SK-N-SH (cell line): ENCODE results near the gene DCD. TPM values are rescaled to one million over a fixed set of nuclear protein-coding genes. Genes with fewer than 3 reads are reported as not detected.

ENCODE experiments used
- CTCF ChIA-PET: fragments of 300-600, 350-600 bp; formaldehyde crosslinking; extraction: SDS; loops from one replicate; lab custom pipeline; 2021; lab: Yijun Ruan, JAX
- POLR2A ChIA-PET: fragments of 350-600 bp; sonication (Branson Sonifier 250); formaldehyde crosslinking; extraction: SDS; loops from one replicate; lab custom pipeline; 2020; ENCODE audit warnings: antibody characterized with exemption, inconsistent platforms; lab: Yijun Ruan, JAX
- DNase-seq: peaks from one replicate; pipeline ENCODE4 v3.0.0; 2012
- H2AFZ ChIP-seq: fragments of 200-600 bp; sonication (generic); 2 replicates; pipeline ENCODE4 v1.8.1; 2016; ENCODE audit warnings: antibody characterized with exemption, mild to moderate bottlenecking, low read depth
- H3F3A ChIP-seq: fragments of 200-600 bp; sonication (generic); replicated peaks from 2 replicates; pipeline ENCODE3; 2016; ENCODE audit warnings: antibody characterized with exemption, mild to moderate bottlenecking; ENCODE audit not compliant: insufficient read depth
- H3K27ac ChIP-seq, 2 experiments: fragments of 200-500 bp in 1 of 2; fragments of 200-600 bp in 1 of 2; sonication (Bioruptor generic) in 1 of 2; sonication (generic), shearing (Covaris generic) in 1 of 2; 2 replicates each; pipeline versions ENCODE4 v1.5.1 to v1.6.1; 2014 to 2016; ENCODE audit warnings: low read depth in 2 of 2, inconsistent platforms in 1 of 2, low read length in 1 of 2, mild to moderate bottlenecking in 1 of 2, mixed read lengths in 1 of 2
- H3K27me3 ChIP-seq: fragments of 200-600 bp; sonication (generic), shearing (Covaris generic); 2 replicates; pipeline ENCODE4 v1.6.1; 2016; ENCODE audit warnings: mixed run types; ENCODE audit not compliant: insufficient read depth
- H3K36me3 ChIP-seq, 2 experiments: fragments of 200-500 bp in 1 of 2; fragments of 200-600 bp in 1 of 2; sonication (Bioruptor generic) in 1 of 2; sonication (generic) in 1 of 2; replicated peaks in 1 of 2; 2 replicates each; pipeline versions ENCODE3 to v1.5.1; 2014 to 2016; ENCODE audit warnings: low read length in 1 of 2, mild to moderate bottlenecking in 1 of 2; ENCODE audit not compliant: insufficient read depth in 2 of 2, control insufficient read depth in 1 of 2
- H3K4me1 ChIP-seq, 2 experiments: fragments of 200-500 bp in 1 of 2; fragments of 200-600 bp in 1 of 2; sonication (Bioruptor generic) in 1 of 2; sonication (generic), shearing (Covaris generic) in 1 of 2; 2 replicates each; pipeline versions ENCODE4 v1.5.1 to v1.6.1; 2014 to 2016; ENCODE audit warnings: low read depth in 1 of 2, low read length in 1 of 2, mixed run types in 1 of 2; ENCODE audit not compliant: insufficient read depth in 2 of 2, control insufficient read depth in 1 of 2
- H3K4me2 ChIP-seq: fragments of 200-600 bp; sonication (generic), shearing (Covaris generic); 2 replicates; pipeline ENCODE4 v1.6.1; 2017; ENCODE audit warnings: mixed run types
- H3K4me3 ChIP-seq, 2 experiments: fragments of 200-500 bp in 1 of 2; fragments of 200-600 bp in 1 of 2; sonication (Bioruptor generic) in 1 of 2; sonication (generic), shearing (Covaris generic) in 1 of 2; 2 replicates each; pipeline versions ENCODE4 v1.5.1 to v1.8.1; 2014 to 2016; ENCODE audit warnings: low read depth in 2 of 2, inconsistent platforms in 1 of 2, low read length in 1 of 2, mild to moderate bottlenecking in 1 of 2, mixed read lengths in 1 of 2, moderate library complexity in 1 of 2
- H3K79me2 ChIP-seq: fragments of 200-600 bp; sonication (generic); 2 replicates; pipeline ENCODE4 v1.8.1; 2017; ENCODE audit warnings: mild to moderate bottlenecking; ENCODE audit not compliant: insufficient read depth
- H3K9ac ChIP-seq: fragments of 200-600 bp; sonication (generic); 2 replicates; pipeline ENCODE4 v1.6.1; 2017; ENCODE audit warnings: mixed run types
- H3K9me2 ChIP-seq: fragments of 200-600 bp; sonication (generic); 2 replicates; pipeline ENCODE4 v1.6.1; 2017; ENCODE audit warnings: mixed run types
- H3K9me3 ChIP-seq: fragments of 200-600 bp; sonication (generic); 2 replicates; pipeline ENCODE4 v1.6.1; 2017; ENCODE audit warnings: mixed run types, mild to moderate bottlenecking, moderate library complexity
- H4K20me1 ChIP-seq: fragments of 200-600 bp; sonication (generic); 2 replicates; pipeline ENCODE4 v1.6.1; 2017; ENCODE audit warnings: mild to moderate bottlenecking, mixed run types; ENCODE audit not compliant: insufficient read depth
- CHD2 ChIP-seq: fragments of 150-350 bp; IDR thresholded peaks from 2 replicates; pipeline ENCODE4 v1.6.1; 2018; ENCODE audit warnings: low read length; ENCODE audit not compliant: partially characterized antibody
- CTCF ChIP-seq: fragments of 200-600 bp; sonication (generic); IDR thresholded peaks from 2 replicates; pipeline ENCODE4 v1.6.1; 2017; ENCODE audit warnings: antibody characterized with exemption, mild to moderate bottlenecking, moderate library complexity
- EP300 ChIP-seq, 2 experiments: IDR thresholded peaks; 2 replicates each; pipeline versions ENCODE4 v1.4.0 to v1.6.1; 2012; ENCODE audit warnings: borderline replicate concordance in 1 of 2, low read depth in 1 of 2, low read length in 1 of 2
- FOXM1 ChIP-seq: IDR thresholded peaks from 2 replicates; pipeline ENCODE4 v1.4.0; 2012; ENCODE audit warnings: low read depth, mild to moderate bottlenecking
- GABPA ChIP-seq: IDR thresholded peaks from 2 replicates; pipeline ENCODE4 v1.4.0; 2012; ENCODE audit warnings: low read depth, mild to moderate bottlenecking
- JUND ChIP-seq: IDR thresholded peaks from 2 replicates; pipeline ENCODE4 v1.4.0; 2012
- MXI1 ChIP-seq: IDR thresholded peaks from 2 replicates; pipeline ENCODE4 v1.6.1; 2012; ENCODE audit warnings: mild to moderate bottlenecking, low read depth, low read length, improper control_type of control experiment
- NFIC ChIP-seq: IDR thresholded peaks from 2 replicates; pipeline ENCODE4 v1.4.0; 2012; ENCODE audit warnings: borderline replicate concordance
- RFX5 ChIP-seq: IDR thresholded peaks from 2 replicates; pipeline ENCODE4 v1.6.1; 2012; ENCODE audit warnings: mild to moderate bottlenecking, improper control_type of control experiment, low read length
- SIN3A ChIP-seq: IDR thresholded peaks from 2 replicates; pipeline ENCODE4 v1.6.1; 2012; ENCODE audit warnings: low read depth, mild to moderate bottlenecking, low read length, moderate library complexity, borderline replicate concordance
- SMC3 ChIP-seq: IDR thresholded peaks from 2 replicates; pipeline ENCODE4 v1.6.1; 2012; ENCODE audit warnings: low read depth, low read length, improper control_type of control experiment
- TCF12 ChIP-seq: IDR thresholded peaks from 2 replicates; pipeline ENCODE4 v1.4.0; 2012
- TEAD4 ChIP-seq: IDR thresholded peaks from 2 replicates; pipeline ENCODE4 v1.4.0; 2012; ENCODE audit warnings: mild to moderate bottlenecking, borderline replicate concordance; ENCODE audit not compliant: insufficient read depth
- YY1 ChIP-seq: IDR thresholded peaks from 2 replicates; pipeline ENCODE4 v1.4.0; 2012; ENCODE audit warnings: low read depth, mild to moderate bottlenecking
- ZBTB33 ChIP-seq: IDR thresholded peaks from 2 replicates; pipeline ENCODE4 v1.4.0; 2012; ENCODE audit warnings: low read depth, borderline replicate concordance
- WGBS: methylation state at CpG from one replicate; pipeline ENCODE4 v1.1.6; 2017; ENCODE audit warnings: low lambda C conversion rate; 5-methylcytosine and 5-hydroxymethylcytosine counted together
- polyA plus RNA-seq, 3 experiments: library from polyadenylated mRNA; depleted of rRNA; stranded (reverse); fragments of >200 nt; gene quantifications; 2 replicates each; pipeline ENCODE4 v1.2.3, GENCODE V29; 2012
- TF ChIP-seq, protein P1 (sequence below): fragments of 150-350 bp; IDR thresholded peaks from 2 replicates; pipeline ENCODE4 v1.6.1; 2017; ENCODE audit warnings: antibody characterized with exemption, low read length, low read depth, borderline replicate concordance

The DCD gene
- polyA plus RNA-seq, 1 of the 3 experiments (the other 2 are of a cell fraction) = not detected

DNA sequence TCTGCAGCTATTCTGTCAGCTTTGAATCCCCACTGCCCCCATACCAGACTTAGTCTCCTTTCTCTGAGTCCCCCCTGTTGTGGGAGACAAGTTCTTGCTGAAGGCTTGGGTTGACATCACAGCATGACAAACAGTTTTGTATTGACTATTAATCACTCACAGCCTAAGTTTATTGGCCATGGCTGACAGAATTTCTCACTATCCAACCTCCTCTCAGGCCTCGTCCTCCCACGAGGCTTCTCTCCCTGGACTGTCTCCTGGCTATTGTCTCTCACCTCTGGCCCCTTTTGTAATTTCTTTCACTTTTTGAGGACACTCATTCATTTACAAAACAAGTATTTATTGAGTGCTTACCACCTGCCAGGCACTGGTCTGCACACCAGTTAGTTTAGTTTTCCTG, 35.2 kb upstream of the DCD start:
- WGBS = 0% methylated on average over 2 of the region's 2 CpGs
- no peaks in the 10 kb centered on the region for H4K20me1 ChIP-seq
- no peaks in the 10 kb centered on the region for H3K79me2 ChIP-seq
- peaks cover 8% of the 10 kb centered on the region; the same call in 1 of the 2 replicates for H3K27me3 ChIP-seq
- H3F3A ChIP-seq = no peaks in the 10 kb centered on the region
- H3K4me2 ChIP-seq = no peak overlapping the region
- TF ChIP-seq NFIC (no peak), MXI1 (no peak), GABPA (no peak), CTCF (no peak), RFX5 (no peak), FOXM1 (no peak), SMC3 (no peak), TCF12 (no peak), CHD2 (no peak), JUND (no peak), YY1 (no peak), EP300 (IDR thresholded peaks at IDR 0.05; ENCODE audit: borderline replicate concordance in 1 of 2, low read depth in 1 of 2, low read length in 1 of 2) (no peak)
- TF ChIP-seq, protein P1, sequence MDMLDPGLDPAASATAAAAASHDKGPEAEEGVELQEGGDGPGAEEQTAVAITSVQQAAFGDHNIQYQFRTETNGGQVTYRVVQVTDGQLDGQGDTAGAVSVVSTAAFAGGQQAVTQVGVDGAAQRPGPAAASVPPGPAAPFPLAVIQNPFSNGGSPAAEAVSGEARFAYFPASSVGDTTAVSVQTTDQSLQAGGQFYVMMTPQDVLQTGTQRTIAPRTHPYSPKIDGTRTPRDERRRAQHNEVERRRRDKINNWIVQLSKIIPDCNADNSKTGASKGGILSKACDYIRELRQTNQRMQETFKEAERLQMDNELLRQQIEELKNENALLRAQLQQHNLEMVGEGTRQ = no peak
- H3K4me3 ChIP-seq = no peak overlapping the region
- H3K36me3 ChIP-seq = no peaks in the 10 kb centered on the region
- no peak for DNase-seq
- no peak overlapping the region for H3K27ac ChIP-seq
- ChIA-PET CTCF (no interaction called here), POLR2A (no interaction called here)
- H3K4me1 ChIP-seq = no peaks in the 10 kb centered on the region
- no peak overlapping the region for H2AFZ ChIP-seq
- no peak overlapping the region for H3K9ac ChIP-seq
- no peaks in the 10 kb centered on the region for H3K9me3 ChIP-seq
- H3K9me2 ChIP-seq = no peaks in the 10 kb centered on the region

DNA sequence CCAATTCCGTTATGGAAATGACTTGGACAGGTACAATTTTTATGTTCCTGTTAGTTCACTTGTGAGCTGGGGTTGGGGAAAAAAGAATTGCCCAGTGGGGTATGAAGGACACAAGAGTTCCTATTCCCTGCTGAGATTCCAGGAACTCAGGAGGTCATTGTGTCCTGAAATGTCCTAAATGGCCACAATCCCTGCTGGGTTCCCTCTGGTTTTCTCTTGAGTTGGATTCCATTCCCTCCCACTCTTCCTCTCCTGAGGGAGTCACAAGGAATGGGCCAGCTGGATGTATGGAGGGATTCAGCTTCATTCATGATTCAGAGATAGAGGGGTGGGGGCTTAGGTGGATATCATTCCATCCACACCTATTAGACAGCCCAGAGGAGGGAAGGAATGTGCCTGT, 34.5 kb upstream of the DCD start:
- Histone ChIP-seq H2AFZ (no peak overlapping the region), H3K27me3 (peaks cover 8% of the 10 kb centered on the region; the same call in 1 of the 2 replicates), H4K20me1 (no peaks in the 10 kb centered on the region), H3K9me3 (no peaks in the 10 kb centered on the region), H3K36me3 (no peaks in the 10 kb centered on the region), H3K79me2 (no peaks in the 10 kb centered on the region), H3K9me2 (no peaks in the 10 kb centered on the region), H3F3A (no peaks in the 10 kb centered on the region), H3K4me2 (no peak overlapping the region), H3K4me1 (no peaks in the 10 kb centered on the region), H3K9ac (no peak overlapping the region), H3K4me3 (no peak overlapping the region), H3K27ac (no peak overlapping the region)
- TF ChIP-seq TEAD4 = no peak
- no peak for TF ChIP-seq SIN3A
- TF ChIP-seq ZBTB33 = no peak
- TF ChIP-seq JUND = no peak
- ChIA-PET CTCF (no interaction called here), POLR2A (no interaction called here)
- no peak for DNase-seq
- WGBS = 0% methylated on average over 1 of the region's 1 CpG
